ENCODE measurements around the gene MAP1S. TPM values are rescaled to one million over a fixed set of nuclear protein-coding genes. Genes with fewer than 3 reads are reported as not detected.

The MAP1S gene
- total RNA-seq, 6 experiments from 2014 or later, result 11.1 to 31.3 (median 14.9) TPM

DNA sequence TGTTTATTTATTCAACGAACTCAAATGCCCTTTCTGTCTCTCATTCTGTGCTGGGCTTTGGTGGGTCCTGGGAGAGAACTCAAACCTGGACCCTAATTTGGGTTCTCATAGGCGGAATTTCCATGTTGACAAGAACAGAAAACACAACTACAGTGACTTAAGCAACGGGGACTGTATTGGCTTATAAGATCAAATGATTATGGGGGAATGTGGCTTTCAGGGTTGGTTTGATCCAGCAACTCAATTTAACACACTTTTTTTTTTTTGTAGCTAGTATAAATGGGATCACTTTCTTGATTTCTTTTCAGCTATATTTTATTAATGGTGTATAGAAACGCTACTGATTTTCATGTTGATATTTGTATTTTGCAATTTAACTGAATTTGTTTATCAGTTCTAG lies 41.9 kb downstream of the MAP1S start:
- H3K9me3 ChIP-seq, result no peaks in the 10 kb centered on the region
- intact Hi-C loops (cut with DNase I), result no loop called here
- no peak overlapping the region for H3K27ac ChIP-seq
- no peaks in the 10 kb centered on the region for H3K36me3 ChIP-seq
- H3K27me3 ChIP-seq, result no peaks in the 10 kb centered on the region
- no peak for TF ChIP-seq CTCF (IDR thresholded peaks at IDR 0.05)
- no peak for TF ChIP-seq POLR2A (IDR thresholded peaks at IDR 0.05)
- no peaks in the 10 kb centered on the region for H3K4me1 ChIP-seq
- ATAC-seq (no peak), DNase-seq (no peak)
- WGBS (ENCODE audit: insufficient coverage, low coverage, low lambda C conversion rate, missing lambda C conversion rate), result 62% methylated on average over 4 of the region's 4 CpGs
- no peak overlapping the region for H3K4me3 ChIP-seq

- DNase-seq (no peak), ATAC-seq (peak in 1 of 4 donors; percentile 26)
- intact Hi-C loops (cut with DNase I), result no loop called here
These were observed 43.4 kb downstream of the MAP1S start for GRCh38 chr19:17762505-17763229.

DNA sequence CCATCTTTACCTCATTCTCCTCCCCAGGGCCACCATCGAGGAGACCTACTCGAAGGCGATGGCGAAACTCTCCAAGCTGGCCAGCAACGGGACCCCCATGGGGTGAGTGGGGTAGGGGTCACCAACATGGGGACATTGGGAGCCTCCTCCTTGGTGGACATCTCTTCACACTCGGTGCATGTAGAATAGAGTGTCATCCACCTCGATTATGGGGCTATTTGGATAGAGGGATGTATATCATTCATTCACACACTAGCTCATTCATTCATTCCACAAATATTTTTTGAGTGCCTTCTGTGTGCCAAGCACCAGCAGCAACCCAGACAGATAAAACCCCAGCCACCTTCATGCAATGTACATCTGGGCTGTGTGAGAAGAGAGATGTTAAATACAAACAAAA lies 45.1 kb downstream of the MAP1S start:
- WGBS (ENCODE audit: insufficient coverage, low coverage, low lambda C conversion rate, missing lambda C conversion rate), result 60% methylated on average over 3 of the region's 7 CpGs
- DNase-seq (no peak), ATAC-seq (no peak)
- no peak overlapping the region for H3K27ac ChIP-seq
- H3K27me3 ChIP-seq, result no peaks in the 10 kb centered on the region
- H3K9me3 ChIP-seq, result no peaks in the 10 kb centered on the region
- H3K4me1 ChIP-seq, result peaks cover 0 to 9% (median 0%) of the 10 kb centered on the region in 4 donors
- TF ChIP-seq POLR2A (IDR thresholded peaks at IDR 0.05), result no peak
- no peak for TF ChIP-seq CTCF (IDR thresholded peaks at IDR 0.05)
- intact Hi-C loops (cut with DNase I), result no loop called here
- no peaks in the 10 kb centered on the region for H3K36me3 ChIP-seq
- H3K4me3 ChIP-seq, result no peak overlapping the region

More at GRCh38 chr19:17762505-17763229, 43.4 kb downstream of the MAP1S start:
- H3K9me3 ChIP-seq, result no peaks in the 10 kb centered on the region
- H3K27ac ChIP-seq, result no peak overlapping the region
- no peak for TF ChIP-seq CTCF (IDR thresholded peaks at IDR 0.05)
- no peak for TF ChIP-seq POLR2A (IDR thresholded peaks at IDR 0.05)
- 49% methylated on average over 11 of the region's 17 CpGs for WGBS (ENCODE audit: insufficient coverage, low coverage, low lambda C conversion rate, missing lambda C conversion rate)
- H3K4me1 ChIP-seq, result peaks cover 0 to 9% (median 0%) of the 10 kb centered on the region in 4 donors
- no peaks in the 10 kb centered on the region for H3K36me3 ChIP-seq
- H3K4me3 ChIP-seq, result no peak overlapping the region
- H3K27me3 ChIP-seq, result no peaks in the 10 kb centered on the region

DNA sequence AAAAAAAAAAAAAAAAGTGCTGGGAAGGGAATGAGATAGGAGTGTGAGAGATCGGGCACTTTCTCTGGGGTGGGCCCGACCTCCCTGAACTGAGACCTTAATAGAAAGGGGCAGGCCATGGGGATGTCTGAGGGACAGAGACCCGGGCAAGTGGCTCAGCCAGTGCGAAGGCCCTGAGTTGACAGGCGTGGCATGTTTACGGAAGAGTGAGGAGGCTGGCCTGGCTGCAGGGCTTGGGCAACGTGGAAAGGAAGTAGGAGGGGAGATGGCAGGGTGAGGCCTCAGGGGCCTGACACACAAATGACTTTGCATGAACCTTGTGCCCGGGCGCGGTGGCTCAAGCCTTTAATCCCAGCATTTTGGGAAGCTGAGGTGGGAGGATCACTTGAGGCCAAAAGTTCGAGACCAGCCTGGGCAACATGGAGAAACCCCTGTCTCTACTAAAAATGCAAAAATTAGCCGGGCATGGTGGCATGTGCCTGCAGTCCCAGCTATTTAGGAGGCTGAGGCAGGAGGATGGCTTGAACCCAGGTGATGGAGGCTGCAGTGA lies 45.9 kb downstream of the MAP1S start:
- H3K4me1 ChIP-seq, result peaks cover 0 to 9% (median 0%) of the 10 kb centered on the region in 4 donors
- DNase-seq (peak; percentile 67 to 84 (median 68)), ATAC-seq (peak; percentile 73 to 86 (median 80))
- H3K9me3 ChIP-seq, result no peaks in the 10 kb centered on the region
- WGBS (ENCODE audit: insufficient coverage, low coverage, low lambda C conversion rate, missing lambda C conversion rate), result 49% methylated on average over 9 of the region's 12 CpGs
- H3K27ac ChIP-seq, result no peak overlapping the region
- no peak overlapping the region for H3K4me3 ChIP-seq
- H3K36me3 ChIP-seq, result no peaks in the 10 kb centered on the region
- no peak for TF ChIP-seq CTCF (IDR thresholded peaks at IDR 0.05)
- no peaks in the 10 kb centered on the region for H3K27me3 ChIP-seq
- intact Hi-C loops (cut with DNase I), result no loop called here

Measured in right lobe of liver (tissue), 6 donors.